RWPE2 (cell line): ENCODE measurements around the gene NELFB.

ENCODE experiments used
- ATAC-seq: fragments of 200-7000 bp; cut with Tn5 transposase; 3 replicates; pipeline ENCODE4 v1.9.1; 2021; ENCODE audit warnings: low read depth
- DNase-seq: peaks from one replicate; pipeline ENCODE4 v3.0.0-alpha.2; 2020; ENCODE audit warnings: low spot score
- H3K27ac ChIP-seq: fragments of 450-650 bp; 2 replicates; pipeline ENCODE4 v1.5.1; 2017; ENCODE audit warnings: mild to moderate bottlenecking; ENCODE audit not compliant: poor library complexity, severe bottlenecking
- H3K27me3 ChIP-seq: fragments of 250-450 bp; sonication (Bioruptor Pico); 2 replicates; pipeline ENCODE4 v1.5.1; 2021; ENCODE audit warnings: mild to moderate bottlenecking, moderate library complexity; ENCODE audit not compliant: insufficient read depth, poor library complexity, severe bottlenecking
- H3K36me3 ChIP-seq: fragments of 250-450 bp; sonication (Bioruptor Pico); 2 replicates; pipeline ENCODE4 v1.5.1; 2020; ENCODE audit warnings: low read depth, mild to moderate bottlenecking, moderate library complexity
- H3K4me1 ChIP-seq: fragments of 250-450 bp; sonication (Bioruptor Pico); 2 replicates; pipeline ENCODE4 v1.5.1; 2021; ENCODE audit warnings: mild to moderate bottlenecking, moderate library complexity; ENCODE audit not compliant: insufficient read depth, poor library complexity, severe bottlenecking
- H3K4me3 ChIP-seq: fragments of 250-450 bp; sonication (Bioruptor Pico); 2 replicates; pipeline ENCODE4 v1.5.1; 2021; ENCODE audit warnings: mild to moderate bottlenecking, moderate library complexity; ENCODE audit not compliant: severe bottlenecking
- H3K9me3 ChIP-seq: fragments of 250-450 bp; sonication (Bioruptor Pico); 2 replicates; pipeline ENCODE4 v1.5.1; 2021; ENCODE audit warnings: mild to moderate bottlenecking, moderate library complexity; ENCODE audit not compliant: severe bottlenecking
- CTCF ChIP-seq: fragments of 450-650 bp; IDR thresholded peaks from one replicate; pipeline ENCODE4 v1.5.1; 2017; ENCODE audit warnings: mild to moderate bottlenecking, moderate library complexity; ENCODE audit not compliant: poor library complexity, severe bottlenecking

The NELFB gene

GRCh38 chr9:137213160-137214060 lies 41.7 kb upstream of the NELFB start:
- Histone ChIP-seq H3K4me1 (no peaks in the 10 kb centered on the region), H3K27ac (no peak overlapping the region), H3K4me3 (no peak overlapping the region), H3K9me3 (no peaks in the 10 kb centered on the region), H3K27me3 (no peaks in the 10 kb centered on the region), H3K36me3 (peaks cover 7% of the 10 kb centered on the region; the same call in 1 of the 2 replicates)
- ATAC-seq (no peak), DNase-seq (no peak)
- peak; percentile 20 for TF ChIP-seq CTCF

DNA sequence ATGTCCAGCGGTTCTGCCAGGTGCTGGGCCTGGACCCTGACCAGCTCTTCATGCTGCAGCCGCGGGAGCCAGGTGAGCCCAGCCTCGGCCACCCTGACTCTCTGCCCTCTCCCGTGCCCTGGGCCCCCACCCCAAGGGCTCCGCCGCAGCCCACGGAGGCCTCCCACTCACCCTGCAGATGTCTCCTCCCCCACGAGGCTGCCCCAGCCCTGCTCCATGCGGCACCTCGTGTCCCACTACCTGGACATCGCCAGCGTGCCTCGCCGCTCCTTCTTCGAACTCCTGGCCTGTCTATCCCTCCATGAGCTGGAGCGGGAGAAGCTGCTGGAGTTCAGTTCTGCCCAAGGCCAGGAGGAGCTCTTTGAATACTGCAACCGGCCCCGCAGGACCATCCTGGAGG lies 40.5 kb upstream of the NELFB start:
- Histone ChIP-seq H3K27me3 (no peaks in the 10 kb centered on the region), H3K4me1 (peaks cover 5% of the 10 kb centered on the region), H3K36me3 (peaks cover 6% of the 10 kb centered on the region; the same call in 1 of the 2 replicates), H3K4me3 (no peak overlapping the region), H3K9me3 (no peaks in the 10 kb centered on the region), H3K27ac (no peak overlapping the region)
- DNase-seq, result no peak
- ATAC-seq, result no peak
- no peak for TF ChIP-seq CTCF

DNA sequence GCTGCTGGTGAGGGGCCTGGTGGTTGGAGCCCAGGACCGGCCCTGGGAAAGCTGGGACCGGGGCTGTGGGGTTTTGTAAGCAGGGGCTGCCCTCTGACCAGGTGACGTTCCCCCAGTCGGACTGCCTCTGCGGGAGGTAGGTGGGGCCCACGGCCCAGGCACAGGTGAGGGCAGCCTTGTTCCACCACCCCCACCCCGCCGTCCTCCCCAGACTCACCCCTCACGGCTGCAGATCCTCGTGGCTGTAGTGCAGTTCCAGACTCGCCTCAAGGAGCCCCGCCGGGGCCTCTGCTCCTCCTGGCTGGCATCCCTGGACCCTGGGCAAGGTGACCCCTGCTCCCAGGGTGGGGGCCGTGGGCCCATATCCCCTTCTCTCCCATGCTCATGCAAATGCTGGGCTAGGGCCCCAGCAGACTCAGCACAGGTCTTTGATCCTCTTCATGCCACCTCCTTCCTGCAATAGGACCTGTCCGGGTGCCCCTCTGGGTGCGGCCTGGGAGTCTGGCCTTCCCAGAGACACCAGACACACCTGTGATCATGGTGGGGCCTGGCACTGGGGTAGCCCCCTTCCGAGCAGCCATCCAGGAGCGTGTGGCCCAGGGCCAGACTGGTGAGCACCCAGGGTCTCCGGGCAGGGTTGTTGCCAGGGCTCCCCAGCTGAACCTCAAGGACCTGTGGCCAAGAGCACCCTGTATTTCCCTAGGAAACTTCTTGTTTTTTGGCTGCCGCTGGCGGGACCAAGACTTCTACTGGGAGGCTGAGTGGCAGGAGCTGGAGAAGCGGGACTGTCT lies 39.7 kb upstream of the NELFB start:
- peaks cover 4% of the 10 kb centered on the region; the same call in 1 of the 2 replicates for H3K36me3 ChIP-seq
- DNase-seq (no peak), ATAC-seq (no peak)
- no peak overlapping the region for H3K4me3 ChIP-seq
- H3K9me3 ChIP-seq, result no peaks in the 10 kb centered on the region
- H3K4me1 ChIP-seq, result peaks cover 5% of the 10 kb centered on the region
- no peak overlapping the region for H3K27ac ChIP-seq
- H3K27me3 ChIP-seq, result no peaks in the 10 kb centered on the region
- no peak for TF ChIP-seq CTCF

DNA sequence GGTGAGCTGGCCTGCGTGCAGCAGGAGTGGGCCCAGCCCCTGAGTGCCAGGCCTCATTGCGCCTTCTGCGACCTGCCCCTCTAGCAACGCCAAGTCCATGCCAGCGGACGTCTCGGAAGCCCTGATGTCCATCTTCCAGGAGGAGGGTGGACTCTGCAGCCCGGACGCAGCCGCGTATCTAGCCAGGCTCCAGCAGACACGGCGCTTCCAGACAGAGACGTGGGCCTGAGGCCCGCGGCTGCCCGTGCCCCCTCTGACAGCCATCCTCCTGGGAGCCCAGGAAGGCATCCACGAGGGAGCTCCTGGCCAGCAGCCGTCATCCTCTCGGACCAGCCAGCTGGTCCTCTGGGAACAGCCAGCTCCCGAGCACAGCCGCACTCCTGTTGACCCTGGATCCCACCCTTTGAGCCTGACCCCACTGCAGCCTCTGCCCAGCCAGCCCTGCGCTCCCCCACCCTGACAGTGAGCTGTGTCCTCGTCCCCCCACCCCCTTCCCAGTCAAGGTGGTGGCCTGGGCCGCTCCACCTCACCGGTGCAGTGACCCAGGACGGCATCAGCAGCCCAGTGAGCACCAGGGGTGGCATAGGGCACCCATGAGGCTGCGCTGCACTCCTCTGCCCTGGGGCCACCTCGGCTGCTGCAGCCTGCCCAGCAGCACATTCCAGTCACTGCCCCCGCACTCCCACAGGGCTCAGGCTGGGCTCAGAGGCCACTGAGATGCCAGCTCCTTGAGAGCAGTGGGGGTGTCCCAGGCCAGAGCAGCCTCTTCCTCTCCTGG lies 38.8 kb upstream of the NELFB start:
- peak overlapping the region; percentile 42 for H3K27ac ChIP-seq
- H3K4me3 ChIP-seq, result no peak overlapping the region

More for the DNA sequence above, 38.8 kb upstream of the NELFB start:
- DNase-seq (no peak), ATAC-seq (no peak)
- peaks cover 5% of the 10 kb centered on the region for H3K4me1 ChIP-seq
- H3K9me3 ChIP-seq, result no peaks in the 10 kb centered on the region
- TF ChIP-seq CTCF, result no peak
- H3K36me3 ChIP-seq, result 0 out of 2 replicates have a peak, but pooled peaks cover 2% of the 10 kb centered on the region
- H3K27me3 ChIP-seq, result no peaks in the 10 kb centered on the region
